Testis (tissue), 3 donors: ENCODE data around the gene OR51E2. TPM values are rescaled to one million over a fixed set of nuclear protein-coding genes. Genes with fewer than 3 reads are reported as not detected.

Experiments
- DNase-seq: peaks from one replicate; pipeline ENCODE4 v3.0.0-alpha.2; 2019
- H3K27ac ChIP-seq, 2 donors: fragments of 200-600 bp; sonication (generic); one replicate each; pipeline ENCODE4 v1.5.1; 2019
- H3K27me3 ChIP-seq: fragments of 200-600 bp; sonication (generic); one replicate; pipeline ENCODE4 v1.5.1; 2019
- H3K36me3 ChIP-seq: fragments of 200-600 bp; sonication (generic); one replicate; pipeline ENCODE4 v1.5.1; 2017; ENCODE audit warnings: low read depth; ENCODE audit errors: missing control alignments
- H3K4me1 ChIP-seq: fragments of 200-600 bp; sonication (generic); one replicate; pipeline ENCODE4 v1.5.1; 2019
- H3K4me3 ChIP-seq, 2 donors: fragments of 200-600 bp; sonication (generic); one replicate each; pipeline ENCODE4 v1.5.1; 2017 to 2019
- H3K9me3 ChIP-seq: fragments of 200-600 bp; sonication (generic); one replicate; pipeline ENCODE4 v1.5.1; 2017
- POLR2A ChIP-seq: fragments of 450-650 bp; IDR thresholded peaks from one replicate; pipeline ENCODE4 v1.6.1; 2017; ENCODE audit warnings: antibody characterized with exemption, mild to moderate bottlenecking, moderate library complexity
- WGBS, 2 donors: methylation state at CpG; one replicate each; pipeline ENCODE4 v1.1.5; 2018; 5-methylcytosine and 5-hydroxymethylcytosine counted together
- intact Hi-C: fragments of 100-400 bp; cut with DNase I; formaldehyde crosslinking; loops from one replicate; pipeline ENCODE4 v1.15.1; 2023; ENCODE audit warnings: low total_unique reads
- polyA plus RNA-seq: library from polyadenylated mRNA; stranded (reverse); fragments of 350-450 nt; fragmentation: Illumina TruSeq; extraction: RNeasy Lipid Tissue Mini Kit (QIAGEN cat#74804); gene quantifications from one replicate; pipeline ENCODE4 v1.2.3, GENCODE V29; 2014; ENCODE audit warnings: low read depth, low replicate concordance; ENCODE audit not compliant: insufficient read depth
- total RNA-seq, 2 donors: library from RNA; depleted of rRNA; stranded (reverse); fragments of >200 nt; gene quantifications; one replicate each; pipeline ENCODE4 v1.2.3, GENCODE V29; 2016
- TF ChIP-seq, protein P1 (sequence below), 3 experiments: fragments of 450-650 bp in 2 of 3; fragments of 200-600 bp in 1 of 3; sonication (generic) in 1 of 3; IDR thresholded peaks; one replicate each; pipeline ENCODE4 v1.5.1; 2016 to 2019; ENCODE audit warnings: antibody characterized with exemption in 3 of 3, mild to moderate bottlenecking in 2 of 3, moderate library complexity in 1 of 3

Gene OR51E2
- total and polyA plus RNA-seq, 3 donors from 2014 or later: 0.17 to 0.47 TPM; not detected in 1

DNA sequence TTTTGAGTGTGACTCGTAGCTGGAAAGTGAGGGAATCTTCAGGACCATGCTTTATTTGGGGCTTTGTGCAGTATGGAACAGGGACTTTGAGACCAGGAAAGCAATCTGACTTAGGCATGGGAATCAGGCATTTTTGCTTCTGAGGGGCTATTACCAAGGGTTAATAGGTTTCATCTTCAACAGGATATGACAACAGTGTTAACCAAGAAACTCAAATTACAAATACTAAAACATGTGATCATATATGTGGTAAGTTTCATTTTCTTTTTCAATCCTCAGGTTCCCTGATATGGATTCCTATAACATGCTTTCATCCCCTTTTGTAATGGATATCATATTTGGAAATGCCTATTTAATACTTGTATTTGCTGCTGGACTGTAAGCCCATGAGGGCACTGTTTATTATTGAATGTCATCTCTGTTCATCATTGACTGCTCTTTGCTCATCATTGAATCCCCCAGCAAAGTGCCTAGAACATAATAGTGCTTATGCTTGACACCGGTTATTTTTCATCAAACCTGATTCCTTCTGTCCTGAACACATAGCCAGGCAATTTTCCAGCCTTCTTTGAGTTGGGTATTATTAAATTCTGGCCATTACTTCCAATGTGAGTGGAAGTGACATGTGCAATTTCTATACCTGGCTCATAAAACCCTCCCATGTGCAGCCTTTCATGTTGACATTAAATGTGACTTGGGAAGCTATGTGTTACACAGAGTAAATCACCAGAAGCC is 42.9 kb downstream of the OR51E2 start:
- Histone ChIP-seq H3K4me3 (no peak overlapping the region), H3K36me3 (no peaks in the 10 kb centered on the region), H3K27ac (no peak overlapping the region), H3K9me3 (no peaks in the 10 kb centered on the region), H3K27me3 (no peaks in the 10 kb centered on the region), H3K4me1 (peaks cover 8% of the 10 kb centered on the region)
- TF ChIP-seq, protein P1, sequence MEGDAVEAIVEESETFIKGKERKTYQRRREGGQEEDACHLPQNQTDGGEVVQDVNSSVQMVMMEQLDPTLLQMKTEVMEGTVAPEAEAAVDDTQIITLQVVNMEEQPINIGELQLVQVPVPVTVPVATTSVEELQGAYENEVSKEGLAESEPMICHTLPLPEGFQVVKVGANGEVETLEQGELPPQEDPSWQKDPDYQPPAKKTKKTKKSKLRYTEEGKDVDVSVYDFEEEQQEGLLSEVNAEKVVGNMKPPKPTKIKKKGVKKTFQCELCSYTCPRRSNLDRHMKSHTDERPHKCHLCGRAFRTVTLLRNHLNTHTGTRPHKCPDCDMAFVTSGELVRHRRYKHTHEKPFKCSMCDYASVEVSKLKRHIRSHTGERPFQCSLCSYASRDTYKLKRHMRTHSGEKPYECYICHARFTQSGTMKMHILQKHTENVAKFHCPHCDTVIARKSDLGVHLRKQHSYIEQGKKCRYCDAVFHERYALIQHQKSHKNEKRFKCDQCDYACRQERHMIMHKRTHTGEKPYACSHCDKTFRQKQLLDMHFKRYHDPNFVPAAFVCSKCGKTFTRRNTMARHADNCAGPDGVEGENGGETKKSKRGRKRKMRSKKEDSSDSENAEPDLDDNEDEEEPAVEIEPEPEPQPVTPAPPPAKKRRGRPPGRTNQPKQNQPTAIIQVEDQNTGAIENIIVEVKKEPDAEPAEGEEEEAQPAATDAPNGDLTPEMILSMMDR (IDR thresholded peaks at IDR 0.05): no peak
- TF ChIP-seq POLR2A: no peak
- 80 to 93% methylated on average over 2 of the region's 2 CpGs for WGBS, 2 donors
- no peak for DNase-seq
- intact Hi-C loops: no loop called here

- Histone ChIP-seq H3K27ac (peak overlapping the region in 1 of 2 donors; percentile 14), H3K9me3 (no peaks in the 10 kb centered on the region), H3K4me3 (no peak overlapping the region), H3K27me3 (no peaks in the 10 kb centered on the region), H3K36me3 (no peaks in the 10 kb centered on the region), H3K4me1 (peaks cover 6% of the 10 kb centered on the region)
- peak; percentile 55 for DNase-seq
- TF ChIP-seq, protein P1 (IDR thresholded peaks at IDR 0.05): no peak
- TF ChIP-seq POLR2A: no peak
- WGBS, 2 donors: 35 to 48% methylated on average over 4 of the region's 4 CpGs
- intact Hi-C loops: no loop called here
Observed at GRCh38 chr11:4647766-4648165, 49.9 kb downstream of the OR51E2 start.

DNA sequence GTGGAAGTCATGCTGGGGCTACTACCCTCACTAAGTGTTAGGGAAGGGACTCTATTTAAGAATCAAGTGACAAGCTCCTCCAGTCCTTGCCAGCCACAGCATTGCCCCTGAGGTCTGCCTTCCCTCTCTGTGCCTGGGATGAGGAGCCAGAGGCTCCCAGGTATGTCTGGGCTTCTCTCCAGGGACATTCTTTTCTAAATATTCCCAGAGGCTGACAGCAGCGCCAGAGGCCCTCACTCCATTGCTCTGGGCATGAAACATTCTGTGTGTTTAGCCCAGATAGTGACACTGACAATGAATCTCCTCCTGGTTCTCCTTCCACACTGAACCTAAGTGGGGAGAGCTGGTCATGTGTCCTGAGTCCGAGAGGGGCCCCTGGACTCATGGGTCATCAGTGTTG is 51.7 kb downstream of the OR51E2 start:
- Histone ChIP-seq H3K27ac (no peak overlapping the region), H3K9me3 (no peaks in the 10 kb centered on the region), H3K27me3 (no peaks in the 10 kb centered on the region), H3K4me3 (no peak overlapping the region), H3K36me3 (no peaks in the 10 kb centered on the region), H3K4me1 (peaks cover 6% of the 10 kb centered on the region)
- 81 to 94% methylated on average over 2 of the region's 2 CpGs for WGBS, 2 donors
- DNase-seq: no peak
- TF ChIP-seq, protein P1 (IDR thresholded peaks at IDR 0.05): no peak
- no peak for TF ChIP-seq POLR2A
- intact Hi-C loops: no loop called here

GRCh38 chr11:4644233-4644632 is 53.4 kb downstream of the OR51E2 start:
- no peak overlapping the region for H3K4me3 ChIP-seq

More at GRCh38 chr11:4644233-4644632, 53.4 kb downstream of the OR51E2 start:
- 62 to 72% methylated on average over 4 of the region's 4 CpGs for WGBS, 2 donors
- no peaks in the 10 kb centered on the region for H3K9me3 ChIP-seq
- intact Hi-C loops: no loop called here
- DNase-seq: no peak
- H3K27ac ChIP-seq: no peak overlapping the region
- TF ChIP-seq, protein P1 (IDR thresholded peaks at IDR 0.05): no peak
- no peak for TF ChIP-seq POLR2A
- H3K4me1 ChIP-seq: peaks cover 6% of the 10 kb centered on the region
- H3K36me3 ChIP-seq: no peaks in the 10 kb centered on the region
- no peaks in the 10 kb centered on the region for H3K27me3 ChIP-seq
